ENCODE data around the gene FBXO28.
A peak's percentile ranks its signal among the peaks of the same experiment; 100 is the strongest.

Gene FBXO28

GRCh38 chr1:224149709-224150108 lies 35.8 kb downstream of the FBXO28 start:
- DNase-seq (ENCODE audit: insufficient read length, low spot score), result no peak
- FAIRE-seq, result no peak

DNA sequence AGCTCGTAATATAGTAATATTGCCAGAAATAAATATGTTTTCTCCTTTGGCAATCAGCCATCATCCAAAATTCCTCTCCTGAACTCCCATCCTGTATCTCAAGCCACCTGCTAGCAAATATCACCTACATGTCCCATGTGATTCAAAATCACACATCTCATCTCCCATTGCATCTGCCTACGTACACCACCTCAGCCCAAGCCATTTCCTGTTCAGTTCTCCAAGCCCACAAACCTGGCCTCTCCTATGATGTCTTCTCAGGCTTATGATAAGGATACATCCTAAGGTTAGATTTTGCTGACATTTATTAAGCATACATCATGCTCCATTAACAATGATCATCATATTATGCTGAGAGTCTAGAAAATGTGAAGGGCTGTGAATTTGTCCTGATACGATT lies 37.2 kb downstream of the FBXO28 start:
- FAIRE-seq (no peak), DNase-seq (ENCODE audit: insufficient read length, low spot score) (no peak)

- FAIRE-seq (no peak), DNase-seq (ENCODE audit: insufficient read length, low spot score) (no peak)
Measured at GRCh38 chr1:224157316-224157715, 43.4 kb downstream of the FBXO28 start.

DNA sequence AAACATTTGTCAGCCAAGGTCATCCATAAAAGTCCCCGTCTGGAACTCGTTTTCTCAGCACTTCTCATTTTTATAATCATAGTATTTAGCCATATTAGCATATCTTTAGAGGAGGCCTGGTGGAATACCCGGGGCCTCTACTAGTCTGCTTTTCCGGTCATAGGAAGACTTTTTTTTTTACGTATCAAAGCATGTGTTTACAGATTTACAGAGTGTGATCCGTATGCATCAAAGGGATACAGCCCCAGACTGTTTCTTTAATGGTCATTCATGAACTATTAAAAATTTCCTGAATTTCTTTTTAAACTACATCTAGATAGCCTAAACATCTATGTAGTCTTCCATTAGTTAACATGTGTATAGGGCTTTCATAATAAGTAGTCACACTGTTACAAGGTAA lies 45.6 kb downstream of the FBXO28 start:
- DNase-seq (ENCODE audit: insufficient read length, low spot score) (no peak), FAIRE-seq (no peak)

GRCh38 chr1:224160171-224160682 lies 46.3 kb downstream of the FBXO28 start:
- FAIRE-seq (no peak), DNase-seq (ENCODE audit: insufficient read length, low spot score) (no peak)

GRCh38 chr1:224162768-224163167 lies 48.9 kb downstream of the FBXO28 start:
- no peak for DNase-seq (ENCODE audit: insufficient read length, low spot score)
- no peak for FAIRE-seq

- no peak for FAIRE-seq
Measured at GRCh38 chr1:224163311-224163710, 49.4 kb downstream of the FBXO28 start.

GRCh38 chr1:224168859-224169380 lies 55.0 kb downstream of the FBXO28 start:
- FAIRE-seq (no peak), DNase-seq (ENCODE audit: insufficient read length, low spot score) (no peak)

More at GRCh38 chr1:224163311-224163710, 49.4 kb downstream of the FBXO28 start:
- no peak for DNase-seq (ENCODE audit: insufficient read length, low spot score)

DNA sequence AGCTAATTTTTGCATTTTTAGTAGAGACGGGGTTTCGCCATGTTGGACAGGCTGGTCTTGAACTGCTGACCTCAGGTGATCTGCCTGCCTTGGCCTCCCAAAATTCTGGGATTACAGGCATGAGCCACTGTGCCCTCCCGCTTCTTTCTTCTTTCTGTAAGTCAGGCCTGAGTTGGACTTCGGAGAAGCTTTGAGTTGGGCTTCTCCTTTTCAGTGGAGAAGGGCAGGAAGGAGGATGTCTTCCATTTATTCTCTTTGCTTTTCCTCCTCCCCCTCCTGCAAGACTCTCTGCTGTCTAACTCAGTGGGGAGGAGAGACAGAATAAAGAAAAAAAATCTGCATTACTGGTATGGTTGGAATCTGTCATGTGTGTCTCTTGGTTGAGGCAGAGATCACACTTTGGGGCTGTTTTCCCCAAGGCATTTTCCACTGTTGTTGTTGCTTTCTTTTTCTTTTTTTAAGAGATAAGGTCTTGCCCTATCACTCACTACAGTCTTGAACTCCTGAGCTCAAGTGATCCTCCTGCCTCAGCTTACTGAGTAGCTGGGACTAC lies 55.9 kb downstream of the FBXO28 start:
- DNase-seq (ENCODE audit: insufficient read length, low spot score) (no peak), FAIRE-seq (no peak)

DNA sequence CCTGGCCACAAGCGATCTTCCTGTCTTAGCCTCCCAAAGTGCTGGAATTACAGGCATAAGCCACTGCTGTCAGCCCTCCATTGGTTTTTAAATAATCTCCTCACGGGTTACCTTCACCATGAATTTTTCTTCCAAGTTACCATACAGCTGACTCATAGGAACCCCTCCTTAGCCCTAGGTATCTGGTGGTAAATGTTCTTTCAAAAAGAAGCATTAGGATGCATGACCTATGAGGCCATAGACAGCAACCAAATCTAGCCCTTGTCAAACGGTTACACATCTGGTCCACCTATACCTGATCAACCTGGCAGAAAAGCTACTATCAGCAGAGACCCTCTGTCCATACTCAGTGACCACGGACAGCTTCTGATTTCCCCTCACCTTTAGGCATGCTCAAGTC lies 56.4 kb downstream of the FBXO28 start:
- FAIRE-seq (no peak), DNase-seq (ENCODE audit: insufficient read length, low spot score) (no peak)

GRCh38 chr1:224170748-224171478 lies 57.0 kb downstream of the FBXO28 start:
- no peak for FAIRE-seq
- peak; percentile 40 for DNase-seq (ENCODE audit: insufficient read length, low spot score)

DNA sequence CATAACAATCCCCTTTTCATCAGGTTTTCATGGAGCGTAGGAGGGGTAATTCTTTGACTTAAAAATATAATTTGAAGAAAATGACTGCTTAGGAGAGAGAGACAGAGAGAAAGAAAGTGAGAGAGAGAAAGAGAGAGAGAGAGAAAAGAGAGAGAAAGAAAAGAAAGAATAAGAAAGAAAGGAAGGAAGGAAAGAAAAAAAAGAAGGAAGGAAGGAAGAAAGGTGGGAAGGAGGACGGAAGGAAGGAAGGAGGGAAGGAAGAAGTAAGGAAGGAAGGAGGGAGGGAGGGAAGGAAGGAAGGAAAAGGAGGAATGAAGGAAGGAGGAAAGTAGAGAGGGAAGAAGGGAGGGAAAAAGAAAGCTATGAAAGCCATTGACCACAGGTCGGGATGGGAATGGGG lies 58.3 kb downstream of the FBXO28 start:
- FAIRE-seq (no peak), DNase-seq (ENCODE audit: insufficient read length, low spot score) (no peak)

GRCh38 chr1:224173523-224173922 lies 59.6 kb downstream of the FBXO28 start:
- FAIRE-seq, result no peak
- no peak for DNase-seq (ENCODE audit: insufficient read length, low spot score)

DNA sequence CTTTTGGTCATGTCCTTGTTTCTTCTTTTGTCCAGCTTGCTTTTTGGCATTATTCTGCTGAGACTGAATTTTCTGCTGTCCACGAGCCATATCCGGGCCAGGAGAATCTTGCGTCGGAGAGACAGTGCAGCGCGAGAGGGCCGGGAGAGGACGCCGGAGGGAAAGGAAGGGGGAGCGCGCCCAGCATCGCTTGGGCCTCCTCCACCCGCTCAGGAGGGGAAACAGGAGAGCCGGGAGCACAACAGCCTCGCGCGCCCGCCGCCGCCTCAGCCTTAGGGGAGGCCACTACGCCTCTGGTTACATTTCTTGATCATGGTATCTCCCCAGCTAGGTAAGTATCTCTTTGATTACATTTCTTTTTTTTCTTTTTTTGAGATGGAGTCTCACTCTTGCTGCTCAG lies 61.7 kb downstream of the FBXO28 start:
- no peak for FAIRE-seq

GRCh38 chr1:224177356-224177999 lies 63.6 kb downstream of the FBXO28 start:
- DNase-seq (ENCODE audit: insufficient read length, low spot score), result no peak
- FAIRE-seq, result no peak

More for the DNA sequence above, 61.7 kb downstream of the FBXO28 start:
- DNase-seq (ENCODE audit: insufficient read length, low spot score), result no peak

GRCh38 chr1:224178894-224179293 lies 65.0 kb downstream of the FBXO28 start:
- DNase-seq (ENCODE audit: insufficient read length, low spot score), result no peak
- no peak for FAIRE-seq

DNA sequence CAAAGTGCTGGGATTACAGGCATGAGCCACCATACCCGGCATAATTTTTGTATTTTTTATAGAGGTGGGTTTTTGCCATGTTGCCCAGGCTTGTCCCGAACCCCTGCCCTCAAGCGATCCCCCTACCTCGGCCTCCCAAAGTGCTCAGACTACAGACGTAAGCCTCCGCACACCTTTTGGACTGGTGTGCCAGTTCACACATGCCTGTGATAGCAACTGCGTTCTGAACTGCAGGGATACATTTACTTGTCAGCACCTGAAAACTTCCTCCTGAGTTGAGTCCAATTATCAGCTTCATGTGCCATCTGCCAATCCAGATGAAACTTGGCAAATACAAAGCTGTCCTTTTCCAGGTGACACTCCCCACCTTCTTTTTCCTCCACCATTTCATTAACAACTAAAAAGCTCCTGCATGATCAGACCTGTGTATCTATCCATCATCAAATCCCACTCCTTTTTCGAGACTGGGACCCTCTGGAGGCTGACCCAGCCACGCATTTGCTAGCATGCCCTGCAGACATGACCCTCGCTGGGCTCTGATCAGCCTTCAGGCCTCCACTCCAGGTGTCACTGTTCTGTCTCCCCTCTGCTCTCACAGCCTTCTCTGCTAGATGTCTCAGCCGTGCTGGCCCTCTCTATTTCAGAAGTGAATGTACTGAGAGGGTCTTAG lies 67.0 kb downstream of the FBXO28 start:
- DNase-seq (ENCODE audit: insufficient read length, low spot score), result no peak
- no peak for FAIRE-seq

GRCh38 chr1:224181453-224181810 lies 67.5 kb downstream of the FBXO28 start:
- no peak for FAIRE-seq

DNA sequence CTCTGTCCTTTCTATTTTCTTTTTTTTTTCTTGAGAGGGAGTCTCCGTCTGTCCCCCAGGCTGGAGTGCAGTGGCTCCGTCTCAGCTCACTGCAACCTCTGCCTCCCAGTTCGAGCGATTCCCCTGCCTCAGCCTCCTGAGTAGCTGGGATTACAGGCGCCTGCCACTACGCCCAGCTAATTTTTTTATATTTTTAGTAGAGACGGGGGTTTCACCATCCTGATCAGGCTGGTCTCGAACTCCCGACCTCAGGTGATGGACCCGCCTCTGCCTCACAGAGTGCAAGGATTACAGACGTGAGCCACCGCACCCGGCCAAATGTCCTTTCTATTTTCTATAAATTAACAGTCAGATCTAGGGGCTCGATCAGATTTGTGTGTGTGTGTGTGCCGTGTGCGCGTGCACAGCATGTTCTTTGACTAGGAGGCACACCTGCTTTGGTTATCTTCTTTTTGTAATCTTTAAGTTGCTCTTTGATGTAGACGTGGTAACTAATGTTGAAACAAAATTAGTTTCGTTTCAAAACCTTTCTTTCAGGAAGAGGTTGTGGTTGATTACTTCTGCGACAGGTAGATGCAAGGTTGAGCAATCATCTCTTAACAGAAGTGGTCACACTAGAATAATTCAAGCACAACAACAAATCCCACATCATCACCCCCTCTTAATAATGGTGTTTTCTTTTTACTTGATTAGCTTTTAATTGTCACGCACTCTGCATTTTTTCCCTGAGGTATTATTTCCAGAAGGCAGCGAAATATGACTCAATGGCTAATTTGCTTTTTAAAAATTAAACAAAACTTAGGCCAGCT lies 68.3 kb downstream of the FBXO28 start:
- DNase-seq (ENCODE audit: insufficient read length, low spot score) (no peak), FAIRE-seq (no peak)

More at GRCh38 chr1:224181453-224181810, 67.5 kb downstream of the FBXO28 start:
- no peak for DNase-seq (ENCODE audit: insufficient read length, low spot score)

GRCh38 chr1:224182866-224183590 lies 69.1 kb downstream of the FBXO28 start, which contains the start of gene DEGS1:
TSS of gene DEGS1 (plus strand) at chr1:224183240. CDS start at chr1:224183337, 97 bp downstream.
- FAIRE-seq, result no peak

More at GRCh38 chr1:224182866-224183590, 69.1 kb downstream of the FBXO28 start, which contains the start of gene DEGS1:
- DNase-seq (ENCODE audit: insufficient read length, low spot score), result peak; percentile 93
